GM12878 (cell line): Measurements from ENCODE around the gene RFC3. TPM values are rescaled to one million over a fixed set of nuclear protein-coding genes. Genes with fewer than 3 reads are reported as not detected.

Experiments used
- ATAC-seq: fragments of 200-7000 bp; cut with Tn5 transposase; 3 replicates; pipeline ENCODE4 v1.9.1; 2020; ENCODE audit warnings: mild to moderate bottlenecking, moderate library complexity
- BruUV-seq: library from RNA; stranded (reverse); fragments of 400-500 nt; replicated peaks from 2 replicates; lab custom pipeline; 2021; lab: Mats Ljungman, UMichigan
- CTCF ChIA-PET: fragments of 300-600 bp; sonication (Branson Sonifier 250); formaldehyde crosslinking; extraction: SDS; loops from one replicate; lab custom pipeline; 2021; ENCODE audit warnings: inconsistent platforms; lab: Yijun Ruan, JAX
- POLR2A ChIA-PET: fragments of 350-600 bp; formaldehyde crosslinking; extraction: SDS; loops from one replicate; lab custom pipeline; 2021; ENCODE audit warnings: inconsistent platforms; lab: Charles Lee
- RAD21 ChIA-PET: fragments of 300-600 bp; sonication (Branson Sonifier 250); formaldehyde crosslinking; loops from one replicate; lab custom pipeline; 2023; ENCODE audit warnings: antibody characterized with exemption; ENCODE audit not compliant: unreplicated experiment; lab: Charles Lee
- SMC1A ChIA-PET: fragments of 300-600 bp; sonication (Branson Sonifier 250); formaldehyde crosslinking; loops from one replicate; lab custom pipeline; 2023; ENCODE audit not compliant: unreplicated experiment, uncharacterized antibody; lab: Charles Lee
- DNase-seq: peaks from one replicate; pipeline ENCODE4 v3.0.0-alpha.2; 2011; ENCODE audit warnings: low read depth, low spot score
- FAIRE-seq: peaks from 3 replicates; lab custom pipeline; 2011; peaks lifted over from hg19 to GRCh38; lab: Jason Lieb, UNC
- H2AFZ ChIP-seq: 2 replicates; pipeline ENCODE4 v1.6.0; 2011; ENCODE audit warnings: low read depth, low read length, control low read depth; ENCODE audit not compliant: control insufficient read depth
- H3K27ac ChIP-seq: 2 replicates; pipeline ENCODE4 v1.5.1; 2011; ENCODE audit warnings: control low read depth; ENCODE audit not compliant: control insufficient read depth, insufficient read depth
- H3K27me3 ChIP-seq, 2 experiments: replicated peaks in 1 of 2; 2 replicates each; pipeline versions ENCODE4 v1.6.0 to v1.6.1; 2011; ENCODE audit warnings: low read length in 1 of 2; ENCODE audit not compliant: control insufficient read depth in 2 of 2, insufficient read depth in 2 of 2
- H3K36me3 ChIP-seq, 2 experiments: 2 replicates each; pipeline ENCODE4 v1.5.1; 2011; ENCODE audit warnings: low read length in 1 of 2; ENCODE audit not compliant: control insufficient read depth in 2 of 2, insufficient read depth in 2 of 2
- H3K4me1 ChIP-seq: 2 replicates; pipeline ENCODE4 v1.6.1; 2011; ENCODE audit warnings: mild to moderate bottlenecking, low read length, moderate library complexity, mixed read lengths; ENCODE audit not compliant: control insufficient read depth, insufficient read depth
- H3K4me2 ChIP-seq: 2 replicates; pipeline ENCODE4 v1.6.0; 2011; ENCODE audit warnings: control low read depth; ENCODE audit not compliant: control insufficient read depth, insufficient read depth
- H3K4me3 ChIP-seq: fragments of 200-600 bp; sonication (generic); 2 replicates; pipeline ENCODE4 v1.5.1; 2016
- H3K79me2 ChIP-seq: 2 replicates; pipeline ENCODE4 v1.6.0; 2011; ENCODE audit warnings: low read length; ENCODE audit not compliant: control insufficient read depth, insufficient read depth
- H3K9ac ChIP-seq: 2 replicates; pipeline ENCODE4 v1.8.0; 2011; ENCODE audit warnings: low read length, control low read depth, mixed read lengths; ENCODE audit not compliant: control insufficient read depth, insufficient read depth
- H3K9me3 ChIP-seq: replicated peaks from 3 replicates; pipeline ENCODE4 v1.5.1; 2011; ENCODE audit warnings: mild to moderate bottlenecking, low read length; ENCODE audit not compliant: control insufficient read depth, insufficient read depth
- H4K20me1 ChIP-seq: 2 replicates; pipeline ENCODE4 v1.6.0; 2011; ENCODE audit not compliant: control insufficient read depth, insufficient read depth
- DPF2 ChIP-seq: fragments of 450-650 bp; IDR thresholded peaks from 2 replicates; pipeline ENCODE4 v1.6.1; 2017; ENCODE audit warnings: mild to moderate bottlenecking
- EED ChIP-seq: sonication (generic); IDR thresholded peaks from 2 replicates; pipeline ENCODE4 v1.6.1; 2016; ENCODE audit warnings: antibody characterized with exemption, low read depth
- GABPA ChIP-seq: IDR thresholded peaks from 2 replicates; pipeline ENCODE4 v1.6.1; 2014; ENCODE audit warnings: antibody characterized with exemption, low read depth, mild to moderate bottlenecking, inconsistent platforms
- HDAC2 ChIP-seq: fragments of 200-600 bp; sonication (generic); IDR thresholded peaks from 2 replicates; pipeline ENCODE4 v1.6.1; 2017
- IKZF2 ChIP-seq, 2 experiments: fragments of 450-650 bp; IDR thresholded peaks; 2 replicates each; pipeline ENCODE4 v1.6.1; 2017; ENCODE audit warnings: mild to moderate bottlenecking in 2 of 2, moderate library complexity in 2 of 2
- KLF5 ChIP-seq: fragments of 450-650 bp; IDR thresholded peaks from 2 replicates; pipeline ENCODE4 v1.6.1; 2014; ENCODE audit warnings: mild to moderate bottlenecking; ENCODE audit not compliant: partially characterized antibody
- MXI1 ChIP-seq: fragments of 150-350 bp; IDR thresholded peaks from 2 replicates; pipeline ENCODE4 v1.6.1; 2011; ENCODE audit warnings: low read depth, mild to moderate bottlenecking, inconsistent platforms, low read length, improper control_type of control experiment
- NBN ChIP-seq: fragments of 450-650 bp; IDR thresholded peaks from 2 replicates; pipeline ENCODE4 v1.6.1; 2016
- NFXL1 ChIP-seq: fragments of 450-650 bp; IDR thresholded peaks from 2 replicates; pipeline ENCODE4 v1.6.1; 2017; ENCODE audit warnings: antibody characterized with exemption, mild to moderate bottlenecking, borderline replicate concordance
- NR2F1 ChIP-seq: fragments of 450-650 bp; conservative IDR thresholded peaks from 2 replicates; pipeline ENCODE4 v1.6.1; 2017; ENCODE audit warnings: mild to moderate bottlenecking
- NRF1 ChIP-seq: conservative IDR thresholded peaks from 2 replicates; pipeline ENCODE4 v1.6.1; 2011; ENCODE audit warnings: mild to moderate bottlenecking, low read depth, low read length, improper control_type of control experiment
- PAX8 ChIP-seq: fragments of 450-650 bp; IDR thresholded peaks from 2 replicates; pipeline ENCODE4 v1.6.1; 2017; ENCODE audit warnings: mild to moderate bottlenecking, moderate library complexity
- POLR2A ChIP-seq: IDR thresholded peaks from 2 replicates; pipeline ENCODE4 v1.6.1; 2011; ENCODE audit warnings: low read depth, mild to moderate bottlenecking, low read length
- POU2F2 ChIP-seq: IDR thresholded peaks from 3 replicates; pipeline ENCODE4 v1.6.1; 2011; ENCODE audit warnings: low read depth, mild to moderate bottlenecking, low read length, borderline replicate concordance
- RFX5 ChIP-seq: IDR thresholded peaks from 2 replicates; pipeline ENCODE4 v1.6.1; 2011; ENCODE audit warnings: low read depth, low read length, improper control_type of control experiment
- RUNX3 ChIP-seq: IDR thresholded peaks from 2 replicates; pipeline ENCODE4 v1.6.1; 2012; ENCODE audit warnings: low read length, inconsistent platforms
- SREBF1 ChIP-seq: IDR thresholded peaks from 2 replicates; pipeline ENCODE4 v1.6.1; 2012; ENCODE audit warnings: mild to moderate bottlenecking, low read length
- SREBF2 ChIP-seq: IDR thresholded peaks from 2 replicates; pipeline ENCODE4 v1.6.1; 2012; ENCODE audit warnings: mild to moderate bottlenecking, low read length
- YBX1 ChIP-seq: fragments of 450-650 bp; IDR thresholded peaks from 2 replicates; pipeline ENCODE4 v1.6.1; 2016; ENCODE audit warnings: antibody characterized with exemption
- ZBED1 ChIP-seq: IDR thresholded peaks from 2 replicates; pipeline ENCODE4 v1.6.1; 2016; ENCODE audit warnings: borderline replicate concordance
- WGBS: methylation state at CpG from one replicate; pipeline ENCODE4 v1.1.6; 2016; ENCODE audit warnings: low lambda C conversion rate; ENCODE audit not compliant: insufficient replicate concordance, insufficient coverage; ENCODE audit errors: missing lambda C conversion rate; 5-methylcytosine and 5-hydroxymethylcytosine counted together
- in situ Hi-C: fragments of 300-500 bp; cut with MboI; formaldehyde crosslinking; loops from 9 replicates; pipeline ENCODE4 v1.14.3; 2018; ENCODE audit warnings: mixed read lengths
- intact Hi-C: fragments of 100-400 bp; cut with micrococcal nuclease; formaldehyde crosslinking; loops from one replicate; pipeline ENCODE4 v1.14.2; 2022; ENCODE audit not compliant: unreplicated experiment
- polyA plus RNA-seq, 11 experiments: library from polyadenylated mRNA; depleted of rRNA in 4 of 11; unstranded in 6 of 11; stranded (reverse) in 5 of 11; fragments of >200 nt; fragmentation: Nextera tagmentation in 4 of 11; fragmentation: Illumina TruSeq in 1 of 11; extraction: Ambion mirVana in 4 of 11; extraction: Trizol in 1 of 11; gene quantifications; 1 replicate in 1 of 11; 2 replicates in 10 of 11; pipeline versions ENCODE4 v1.2.1 to v1.2.3, GENCODE V29; 2011 to 2016; ENCODE audit warnings: inconsistent platforms in 2 of 11, missing spikeins in 2 of 11, low read depth in 1 of 11
- total RNA-seq, 4 experiments: library from RNA; depleted of rRNA in 3 of 4; stranded (reverse); fragments of >200 nt in 3 of 4; fragmentation: Illumina TruSeq in 1 of 4; extraction: Trizol in 1 of 4; gene quantifications; 2 replicates each; pipeline versions ENCODE4 v1.2.1 to v1.2.3, GENCODE V29; 2013 to 2021
- TF ChIP-seq, protein P1 (sequence below): IDR thresholded peaks from 2 replicates; pipeline ENCODE4 v1.6.1; 2011; ENCODE audit warnings: borderline replicate concordance, low read depth, mild to moderate bottlenecking, moderate library complexity, mixed read lengths, low read length; ENCODE audit not compliant: insufficient read depth; ENCODE audit errors: extremely low read length
- TF ChIP-seq, protein P2 (sequence below): fragments of 450-650 bp; IDR thresholded peaks from 2 replicates; pipeline ENCODE4 v1.6.1; 2016; ENCODE audit warnings: mild to moderate bottlenecking
- TF ChIP-seq, protein P3 (sequence below): fragments of 450-650 bp; IDR thresholded peaks from 2 replicates; pipeline ENCODE4 v1.6.1; 2016; ENCODE audit warnings: mild to moderate bottlenecking, moderate library complexity, borderline replicate concordance

Gene RFC3
- total and polyA plus RNA-seq, 10 of the 15 experiments (the other 5 are each of a cell fraction or from before 2014, with no cell fraction given): 57.6 to 98.9 (median 81.3) TPM

DNA sequence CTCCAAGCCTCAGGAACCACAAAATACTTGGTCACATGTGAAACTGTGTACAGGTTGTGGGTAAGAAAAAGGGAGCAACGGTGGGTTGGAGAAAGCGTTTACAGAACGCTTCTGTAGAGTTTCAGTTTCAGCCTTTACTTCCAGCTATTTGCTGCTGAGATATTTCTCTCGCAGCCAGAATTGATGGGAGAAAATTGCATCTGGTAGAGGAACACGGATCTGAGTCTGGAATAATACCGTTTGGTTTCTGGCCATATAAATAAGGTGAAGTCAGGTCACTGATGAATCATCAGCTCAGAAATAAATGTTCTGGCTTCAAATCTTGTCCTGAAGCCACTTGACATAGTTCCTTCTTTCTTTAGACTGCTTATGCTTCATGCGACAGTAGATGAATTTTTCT lies 20.3 kb upstream of the RFC3 start:
- Histone ChIP-seq H3K4me2 (peak overlapping the region; percentile 3), H4K20me1 (no peaks in the 10 kb centered on the region), H3K27me3 (no peaks in the 10 kb centered on the region), H2AFZ (no peak overlapping the region), H3K4me1 (peaks cover 8% of the 10 kb centered on the region), H3K4me3 (no peak overlapping the region), H3K9ac (no peak overlapping the region), H3K79me2 (no peaks in the 10 kb centered on the region), H3K27ac (no peak overlapping the region), H3K36me3 (no peaks in the 10 kb centered on the region), H3K9me3 (no peaks in the 10 kb centered on the region; the same call in 2 of the 3 replicates)
- FAIRE-seq: no peak
- WGBS: 8% methylated on average over 7 of the region's 7 CpGs
- no TSS peak for BruUV-seq
- CTCF ChIA-PET: interaction anchor here (0.7 to 5.0 kb wide), 7 partner anchors 10 to 564 kb away, joined by 3 to 41 read pairs (median 4); no protein-coding TSS in a partner anchor
- DNase-seq: no peak
- RAD21 ChIA-PET: interaction anchor here (0.7 to 2.2 kb wide), 7 partner anchors 9 to 280 kb away, joined by 3 to 7 read pairs (median 3); no protein-coding TSS in a partner anchor
- peak; percentile 58 for ATAC-seq
- in situ Hi-C loops (no loop called here), intact Hi-C loops (no loop called here)
- POLR2A ChIA-PET: interaction anchor here (1.1 kb wide), 1 partner anchor 255 kb away, joined by 3 read pairs; no protein-coding TSS in a partner anchor
- SMC1A ChIA-PET: interaction anchor here (0.6 to 7.3 kb wide), 5 partner anchors 10 to 76 kb away, joined by 3 to 53 read pairs (median 6); no protein-coding TSS in a partner anchor
- TF ChIP-seq NBN: no peak
- no peak for TF ChIP-seq NFXL1
- peak; percentile 83 for TF ChIP-seq RUNX3
- no peak for TF ChIP-seq HDAC2
- no peak for TF ChIP-seq ZBED1
- no peak for TF ChIP-seq SREBF2
- no peak for TF ChIP-seq MXI1
- no peak for TF ChIP-seq PAX8
- TF ChIP-seq GABPA: no peak
- no peak for TF ChIP-seq RFX5
- TF ChIP-seq YBX1: no peak
- TF ChIP-seq, protein P1, sequence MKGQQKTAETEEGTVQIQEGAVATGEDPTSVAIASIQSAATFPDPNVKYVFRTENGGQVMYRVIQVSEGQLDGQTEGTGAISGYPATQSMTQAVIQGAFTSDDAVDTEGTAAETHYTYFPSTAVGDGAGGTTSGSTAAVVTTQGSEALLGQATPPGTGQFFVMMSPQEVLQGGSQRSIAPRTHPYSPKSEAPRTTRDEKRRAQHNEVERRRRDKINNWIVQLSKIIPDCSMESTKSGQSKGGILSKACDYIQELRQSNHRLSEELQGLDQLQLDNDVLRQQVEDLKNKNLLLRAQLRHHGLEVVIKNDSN: no peak
- TF ChIP-seq, protein P2, sequence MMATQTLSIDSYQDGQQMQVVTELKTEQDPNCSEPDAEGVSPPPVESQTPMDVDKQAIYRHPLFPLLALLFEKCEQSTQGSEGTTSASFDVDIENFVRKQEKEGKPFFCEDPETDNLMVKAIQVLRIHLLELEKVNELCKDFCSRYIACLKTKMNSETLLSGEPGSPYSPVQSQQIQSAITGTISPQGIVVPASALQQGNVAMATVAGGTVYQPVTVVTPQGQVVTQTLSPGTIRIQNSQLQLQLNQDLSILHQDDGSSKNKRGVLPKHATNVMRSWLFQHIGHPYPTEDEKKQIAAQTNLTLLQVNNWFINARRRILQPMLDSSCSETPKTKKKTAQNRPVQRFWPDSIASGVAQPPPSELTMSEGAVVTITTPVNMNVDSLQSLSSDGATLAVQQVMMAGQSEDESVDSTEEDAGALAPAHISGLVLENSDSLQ: no peak
- peak; percentile 41 to 62; a peak in 2 of 4 replicates for TF ChIP-seq IKZF2 (IDR thresholded peaks at IDR 0.05)
- peak; percentile 47; the same call in 1 of the 2 replicates for TF ChIP-seq EED
- no peak for TF ChIP-seq KLF5
- TF ChIP-seq SREBF1: no peak
- no peak for TF ChIP-seq NRF1
- no peak for TF ChIP-seq DPF2
- TF ChIP-seq POU2F2: no peak
- TF ChIP-seq POLR2A: no peak
- TF ChIP-seq NR2F1: no peak
- TF ChIP-seq, protein P3, sequence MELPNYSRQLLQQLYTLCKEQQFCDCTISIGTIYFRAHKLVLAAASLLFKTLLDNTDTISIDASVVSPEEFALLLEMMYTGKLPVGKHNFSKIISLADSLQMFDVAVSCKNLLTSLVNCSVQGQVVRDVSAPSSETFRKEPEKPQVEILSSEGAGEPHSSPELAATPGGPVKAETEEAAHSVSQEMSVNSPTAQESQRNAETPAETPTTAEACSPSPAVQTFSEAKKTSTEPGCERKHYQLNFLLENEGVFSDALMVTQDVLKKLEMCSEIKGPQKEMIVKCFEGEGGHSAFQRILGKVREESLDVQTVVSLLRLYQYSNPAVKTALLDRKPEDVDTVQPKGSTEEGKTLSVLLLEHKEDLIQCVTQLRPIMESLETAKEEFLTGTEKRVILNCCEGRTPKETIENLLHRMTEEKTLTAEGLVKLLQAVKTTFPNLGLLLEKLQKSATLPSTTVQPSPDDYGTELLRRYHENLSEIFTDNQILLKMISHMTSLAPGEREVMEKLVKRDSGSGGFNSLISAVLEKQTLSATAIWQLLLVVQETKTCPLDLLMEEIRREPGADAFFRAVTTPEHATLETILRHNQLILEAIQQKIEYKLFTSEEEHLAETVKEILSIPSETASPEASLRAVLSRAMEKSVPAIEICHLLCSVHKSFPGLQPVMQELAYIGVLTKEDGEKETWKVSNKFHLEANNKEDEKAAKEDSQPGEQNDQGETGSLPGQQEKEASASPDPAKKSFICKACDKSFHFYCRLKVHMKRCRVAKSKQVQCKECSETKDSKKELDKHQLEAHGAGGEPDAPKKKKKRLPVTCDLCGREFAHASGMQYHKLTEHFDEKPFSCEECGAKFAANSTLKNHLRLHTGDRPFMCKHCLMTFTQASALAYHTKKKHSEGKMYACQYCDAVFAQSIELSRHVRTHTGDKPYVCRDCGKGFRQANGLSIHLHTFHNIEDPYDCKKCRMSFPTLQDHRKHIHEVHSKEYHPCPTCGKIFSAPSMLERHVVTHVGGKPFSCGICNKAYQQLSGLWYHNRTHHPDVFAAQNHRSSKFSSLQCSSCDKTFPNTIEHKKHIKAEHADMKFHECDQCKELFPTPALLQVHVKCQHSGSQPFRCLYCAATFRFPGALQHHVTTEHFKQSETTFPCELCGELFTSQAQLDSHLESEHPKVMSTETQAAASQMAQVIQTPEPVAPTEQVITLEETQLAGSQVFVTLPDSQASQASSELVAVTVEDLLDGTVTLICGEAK: no peak
